DND-41 (cell line): ENCODE data around the gene MALRD1.

ENCODE experiments used
- ATAC-seq: fragments of 200-7000 bp; cut with Tn5 transposase; 3 replicates; pipeline ENCODE4 v1.9.1; 2021; ENCODE audit warnings: low read depth; ENCODE audit not compliant: insufficient read depth
- DNase-seq: peaks from one replicate; pipeline ENCODE4 v3.0.0-alpha.2; 2020
- H2AFZ ChIP-seq: 2 replicates; pipeline ENCODE4 v1.6.0; 2012; ENCODE audit warnings: low read depth, low read length
- H3K27ac ChIP-seq: 2 replicates; pipeline ENCODE4 v1.5.1; 2012; ENCODE audit warnings: low read length, inconsistent platforms
- H3K27me3 ChIP-seq: fragments of 200-600 bp; sonication (generic); 2 replicates; pipeline ENCODE4 v1.6.0; 2012; ENCODE audit warnings: low read length, mild to moderate bottlenecking, inconsistent platforms; ENCODE audit not compliant: insufficient read depth, poor library complexity
- H3K36me3 ChIP-seq: 2 replicates; pipeline ENCODE4 v1.5.1; 2012; ENCODE audit warnings: low read length, inconsistent platforms; ENCODE audit not compliant: insufficient read depth
- H3K4me1 ChIP-seq: 2 replicates; pipeline ENCODE4 v1.5.1; 2012; ENCODE audit warnings: mild to moderate bottlenecking, low read length; ENCODE audit not compliant: insufficient read depth
- H3K4me2 ChIP-seq: 2 replicates; pipeline ENCODE4 v1.6.0; 2012; ENCODE audit warnings: mild to moderate bottlenecking, moderate library complexity, low read length, inconsistent platforms; ENCODE audit not compliant: insufficient read depth
- H3K4me3 ChIP-seq, 2 experiments: fragments of 200-600 bp in 1 of 2; shearing (Covaris generic) in 1 of 2; 2 replicates each; pipeline ENCODE4 v1.5.1; 2012 to 2016; ENCODE audit warnings: inconsistent platforms in 2 of 2, low read length in 2 of 2, mild to moderate bottlenecking in 2 of 2, low read depth in 1 of 2, moderate library complexity in 1 of 2
- H3K79me2 ChIP-seq: 2 replicates; pipeline ENCODE4 v1.6.0; 2012; ENCODE audit warnings: low read length, inconsistent platforms; ENCODE audit not compliant: insufficient read depth
- H3K9ac ChIP-seq: 2 replicates; pipeline ENCODE4 v1.6.0; 2012; ENCODE audit warnings: low read depth, mild to moderate bottlenecking, inconsistent platforms, low read length, moderate library complexity
- H3K9me3 ChIP-seq: 2 replicates; pipeline ENCODE4 v1.5.1; 2012; ENCODE audit warnings: low read length, moderate library complexity, mild to moderate bottlenecking, inconsistent platforms; ENCODE audit not compliant: insufficient read depth, severe bottlenecking
- H4K20me1 ChIP-seq: 2 replicates; pipeline ENCODE4 v1.6.0; 2012; ENCODE audit warnings: low read length; ENCODE audit not compliant: insufficient read depth
- CTCF ChIP-seq: IDR thresholded peaks from 2 replicates; pipeline ENCODE4 v1.5.1; 2012; ENCODE audit warnings: borderline replicate concordance, low read length, moderate library complexity, mild to moderate bottlenecking; ENCODE audit not compliant: poor library complexity, severe bottlenecking; ENCODE audit errors: extremely low read depth
- EZH2 ChIP-seq: IDR thresholded peaks from 3 replicates; pipeline ENCODE4 v1.6.1; 2012; ENCODE audit warnings: borderline replicate concordance, low read depth, mild to moderate bottlenecking, moderate library complexity, low read length, inconsistent platforms; ENCODE audit not compliant: severe bottlenecking

The MALRD1 gene

GRCh38 chr10:19200211-19200610 is 151.6 kb downstream of the MALRD1 start:
- Histone ChIP-seq H3K9me3 (no peaks in the 10 kb centered on the region), H2AFZ (no peak overlapping the region), H3K79me2 (no peaks in the 10 kb centered on the region), H4K20me1 (no peaks in the 10 kb centered on the region), H3K27me3 (no peaks in the 10 kb centered on the region), H3K4me3 (no peak overlapping the region), H3K27ac (no peak overlapping the region), H3K36me3 (no peaks in the 10 kb centered on the region), H3K9ac (no peak overlapping the region), H3K4me2 (no peak overlapping the region), H3K4me1 (no peaks in the 10 kb centered on the region)
- DNase-seq (no peak), ATAC-seq (no peak)
- TF ChIP-seq EZH2 (no peak), CTCF (no peak)

GRCh38 chr10:19204246-19204917 is 155.8 kb downstream of the MALRD1 start:
- no peaks in the 10 kb centered on the region for H3K4me1 ChIP-seq
- H3K9me3 ChIP-seq: no peaks in the 10 kb centered on the region
- H3K27me3 ChIP-seq: no peaks in the 10 kb centered on the region
- no peak overlapping the region for H3K4me3 ChIP-seq
- no peak overlapping the region for H3K27ac ChIP-seq
- no peak for ATAC-seq
- no peaks in the 10 kb centered on the region for H3K79me2 ChIP-seq
- TF ChIP-seq CTCF: no peak
- no peak for TF ChIP-seq EZH2
- H2AFZ ChIP-seq: no peak overlapping the region
- no peaks in the 10 kb centered on the region for H3K36me3 ChIP-seq
- no peak overlapping the region for H3K4me2 ChIP-seq
- no peaks in the 10 kb centered on the region for H4K20me1 ChIP-seq
- DNase-seq: no peak
- H3K9ac ChIP-seq: no peak overlapping the region

- Histone ChIP-seq H3K4me1 (no peaks in the 10 kb centered on the region), H3K9ac (no peak overlapping the region), H3K27me3 (no peaks in the 10 kb centered on the region), H3K9me3 (no peaks in the 10 kb centered on the region), H3K36me3 (no peaks in the 10 kb centered on the region), H3K27ac (no peak overlapping the region), H3K79me2 (no peaks in the 10 kb centered on the region), H3K4me2 (no peak overlapping the region), H2AFZ (no peak overlapping the region), H4K20me1 (no peaks in the 10 kb centered on the region), H3K4me3 (no peak overlapping the region)
- ATAC-seq: no peak
- no peak for DNase-seq
- TF ChIP-seq CTCF: no peak
- TF ChIP-seq EZH2: no peak
These were observed 160.7 kb downstream of the MALRD1 start for GRCh38 chr10:19209319-19209718.
